ENCODE results near the gene ATP6V1G1.
A peak's percentile ranks its signal among the peaks of the same experiment; 100 is the strongest.

Gene ATP6V1G1

GRCh38 chr9:114606068-114606467 lies 18.5 kb downstream of the ATP6V1G1 start:
- DNase-seq (ENCODE audit: low read depth, low spot score), result no peak
- POLR2A ChIA-PET, result interaction anchor here (1.1 kb wide), 2 partner anchors 13 to 18 kb away, joined by 3 to 5 read pairs; partner anchors contain the start of gene ATP6V1G1
- no peak overlapping the region for H3K4me3 ChIP-seq (ENCODE audit: low read depth, low read length)
- CTCF ChIA-PET, result interaction anchor here (1.2 kb wide), 1 partner anchor 117 kb away, joined by 4 read pairs; no protein-coding TSS in a partner anchor
- TF ChIP-seq, protein P1, sequence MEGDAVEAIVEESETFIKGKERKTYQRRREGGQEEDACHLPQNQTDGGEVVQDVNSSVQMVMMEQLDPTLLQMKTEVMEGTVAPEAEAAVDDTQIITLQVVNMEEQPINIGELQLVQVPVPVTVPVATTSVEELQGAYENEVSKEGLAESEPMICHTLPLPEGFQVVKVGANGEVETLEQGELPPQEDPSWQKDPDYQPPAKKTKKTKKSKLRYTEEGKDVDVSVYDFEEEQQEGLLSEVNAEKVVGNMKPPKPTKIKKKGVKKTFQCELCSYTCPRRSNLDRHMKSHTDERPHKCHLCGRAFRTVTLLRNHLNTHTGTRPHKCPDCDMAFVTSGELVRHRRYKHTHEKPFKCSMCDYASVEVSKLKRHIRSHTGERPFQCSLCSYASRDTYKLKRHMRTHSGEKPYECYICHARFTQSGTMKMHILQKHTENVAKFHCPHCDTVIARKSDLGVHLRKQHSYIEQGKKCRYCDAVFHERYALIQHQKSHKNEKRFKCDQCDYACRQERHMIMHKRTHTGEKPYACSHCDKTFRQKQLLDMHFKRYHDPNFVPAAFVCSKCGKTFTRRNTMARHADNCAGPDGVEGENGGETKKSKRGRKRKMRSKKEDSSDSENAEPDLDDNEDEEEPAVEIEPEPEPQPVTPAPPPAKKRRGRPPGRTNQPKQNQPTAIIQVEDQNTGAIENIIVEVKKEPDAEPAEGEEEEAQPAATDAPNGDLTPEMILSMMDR (IDR thresholded peaks at IDR 0.05; ENCODE audit: insufficient read depth, low read length, missing control alignments), result no peak

DNA sequence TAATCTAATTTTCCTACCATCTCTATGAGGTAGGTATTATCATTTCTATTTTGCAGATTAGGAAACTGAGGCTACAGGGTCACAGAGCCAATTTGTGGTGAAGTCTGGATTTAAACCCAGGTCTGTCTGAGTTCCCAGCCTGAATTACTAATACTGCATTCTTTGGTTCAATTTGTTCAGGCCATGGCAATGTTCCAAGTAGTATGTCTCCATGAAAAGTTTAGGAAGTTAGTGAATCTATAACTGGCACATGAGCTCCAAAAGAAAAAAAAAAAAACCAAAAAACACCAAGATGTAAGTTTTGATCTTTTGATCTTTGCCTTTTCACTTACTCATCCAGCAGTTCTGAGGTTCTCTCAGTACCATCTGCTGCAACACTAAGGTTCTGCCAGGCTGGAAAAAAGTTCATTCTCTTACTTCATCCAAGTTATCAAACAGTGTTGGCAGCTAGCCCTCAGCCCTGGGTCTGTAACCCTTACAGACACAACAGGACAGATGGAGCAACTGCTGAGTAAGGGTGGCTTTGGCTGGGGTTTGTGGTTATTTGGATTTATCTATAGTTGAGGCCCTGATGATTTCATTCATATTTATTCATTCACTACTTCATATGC lies 19.1 kb downstream of the ATP6V1G1 start:
- ChIA-PET CTCF (interaction anchor here (1.1 to 2.9 kb wide), 2 partner anchors 46 to 202 kb away, joined by 3 to 10 read pairs; no protein-coding TSS in a partner anchor), POLR2A (interaction anchor here (1.1 kb wide), 1 partner anchor 13 kb away, joined by 5 read pairs; no protein-coding TSS in a partner anchor)
- TF ChIP-seq, protein P1 (IDR thresholded peaks at IDR 0.05; ENCODE audit: insufficient read depth, low read length, missing control alignments), result no peak

DNA sequence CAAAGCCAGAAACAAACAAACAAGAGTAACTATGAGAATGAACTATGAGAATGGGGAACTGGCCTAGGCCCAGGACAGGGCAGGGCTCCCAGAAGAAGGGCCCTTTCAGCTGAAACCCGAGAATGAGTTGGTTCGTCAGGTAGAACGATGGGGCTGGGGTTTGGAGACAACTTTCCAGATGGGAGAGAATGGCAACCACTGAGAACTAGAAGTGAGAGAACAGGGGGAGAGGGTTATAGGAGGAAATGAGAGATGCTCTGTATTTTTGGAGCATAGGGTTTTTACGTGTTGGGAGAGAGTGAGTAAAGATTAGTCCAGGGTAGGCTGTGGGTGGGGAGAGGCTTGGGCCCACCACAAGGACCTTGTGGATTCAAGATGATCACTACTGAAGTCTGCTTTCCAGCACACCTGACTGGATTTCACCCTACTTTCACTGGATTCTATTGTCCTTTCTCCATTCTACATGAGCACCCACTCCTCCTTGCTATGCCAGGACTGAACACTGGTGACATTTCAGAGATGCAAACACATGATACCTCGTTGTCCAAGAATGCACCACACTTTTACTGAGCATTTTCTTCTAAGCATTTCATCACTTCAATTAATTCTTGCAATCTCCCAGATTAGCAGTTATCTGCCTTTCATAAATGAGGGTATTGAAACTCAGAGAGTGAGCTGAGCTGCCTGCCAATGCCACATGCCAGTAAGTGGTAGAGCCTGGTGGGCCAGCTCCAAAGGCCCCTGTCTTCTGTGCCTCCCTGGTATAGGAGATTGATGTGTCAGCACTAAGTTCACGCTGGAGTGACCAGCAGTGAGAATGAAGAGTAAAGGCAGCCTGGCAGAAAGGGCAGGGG lies 20.3 kb downstream of the ATP6V1G1 start:
- TF ChIP-seq, protein P1 (IDR thresholded peaks at IDR 0.05; ENCODE audit: insufficient read depth, low read length, missing control alignments), result no peak
- no peak for DNase-seq (ENCODE audit: low read depth, low spot score)
- no peak overlapping the region for H3K4me3 ChIP-seq (ENCODE audit: low read depth, low read length)
- ChIA-PET CTCF (interaction anchor here (1.1 to 2.9 kb wide), 2 partner anchors 45 to 203 kb away, joined by 3 to 10 read pairs; no protein-coding TSS in a partner anchor), POLR2A (no interaction called here)

More for the DNA sequence above, 19.1 kb downstream of the ATP6V1G1 start:
- H3K4me3 ChIP-seq (ENCODE audit: low read depth, low read length), result no peak overlapping the region
- DNase-seq (ENCODE audit: low read depth, low spot score), result peak; percentile 69

DNA sequence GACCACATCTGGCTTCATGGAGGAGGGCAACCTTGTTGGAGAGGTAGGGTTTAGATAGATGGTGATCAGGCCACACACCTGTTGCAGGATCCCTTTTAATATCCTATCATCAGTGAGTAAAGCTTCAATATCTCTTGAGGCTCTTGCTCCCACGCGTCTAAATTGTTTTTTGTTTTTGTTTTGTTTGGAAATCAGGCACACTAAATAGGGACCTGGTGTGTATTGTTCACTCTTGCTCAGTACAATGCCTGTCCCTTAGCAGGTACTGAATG lies 20.9 kb downstream of the ATP6V1G1 start:
- no peak overlapping the region for H3K4me3 ChIP-seq (ENCODE audit: low read depth, low read length)
- ChIA-PET CTCF (interaction anchor here (2.9 kb wide), 1 partner anchor 45 kb away, joined by 10 read pairs; no protein-coding TSS in a partner anchor), POLR2A (no interaction called here)
- TF ChIP-seq, protein P1 (IDR thresholded peaks at IDR 0.05; ENCODE audit: insufficient read depth, low read length, missing control alignments), result no peak
- no peak for DNase-seq (ENCODE audit: low read depth, low spot score)

DNA sequence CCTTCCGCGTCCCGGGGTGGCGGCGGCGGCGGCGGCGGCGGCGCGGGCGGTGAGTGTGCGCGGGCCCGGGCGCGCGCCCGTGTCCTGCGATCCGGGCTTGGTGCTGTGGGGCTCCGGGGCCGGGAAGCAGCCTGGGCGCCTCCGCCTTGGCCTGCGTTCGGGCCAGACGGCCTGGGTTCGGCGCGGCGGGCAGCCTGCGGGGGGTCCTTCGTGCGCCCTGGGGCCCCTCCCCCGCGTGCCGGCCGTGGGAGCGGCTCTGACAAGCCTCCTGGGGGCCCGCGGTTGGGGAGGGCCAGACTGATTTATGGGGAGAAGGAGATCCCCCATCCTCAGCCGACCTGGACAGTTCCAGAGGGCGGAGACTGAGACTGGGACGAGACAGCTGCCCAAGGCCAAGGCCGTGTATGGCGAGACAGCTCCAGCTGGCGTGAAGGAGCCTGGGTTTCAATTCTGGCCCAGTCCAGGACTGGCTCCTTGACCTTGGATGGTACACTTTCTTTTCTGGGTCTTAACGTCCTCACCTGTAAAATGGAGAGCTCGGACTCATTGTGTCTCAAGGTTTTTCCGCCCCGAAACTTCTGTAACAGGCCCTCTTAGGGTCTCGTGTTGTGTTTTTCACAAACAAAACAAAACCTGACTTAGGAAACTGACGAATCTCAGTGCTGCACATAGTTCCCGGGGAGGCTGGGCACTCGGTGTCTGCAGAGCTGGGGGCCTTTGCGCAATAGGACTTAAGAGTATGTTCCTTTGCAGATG lies 24.1 kb downstream of the ATP6V1G1 start:
- POLR2A ChIA-PET, result interaction anchor here (1.6 kb wide), 1 partner anchor 24 kb away, joined by 5 read pairs; the partner anchor contains the start of gene ATP6V1G1
- TF ChIP-seq, protein P1 (IDR thresholded peaks at IDR 0.05; ENCODE audit: insufficient read depth, low read length, missing control alignments), result no peak
- peak overlapping the region; percentile 66 for H3K4me3 ChIP-seq (ENCODE audit: low read depth, low read length)
- no peak for DNase-seq (ENCODE audit: low read depth, low spot score)
- CTCF ChIA-PET, result interaction anchor here (0.8 to 1.9 kb wide), 9 partner anchors 8 to 403 kb away, joined by 3 to 6 read pairs (median 4); no protein-coding TSS in a partner anchor

Data from AG04449 (cell line).